ENCODE data around the gene CTNS.
"Not testable (repeated sequence)": the region's sequence is repeated elsewhere in the genome, so short reads cannot be mapped to it uniquely, and the experiment has no call there.

Gene CTNS

DNA sequence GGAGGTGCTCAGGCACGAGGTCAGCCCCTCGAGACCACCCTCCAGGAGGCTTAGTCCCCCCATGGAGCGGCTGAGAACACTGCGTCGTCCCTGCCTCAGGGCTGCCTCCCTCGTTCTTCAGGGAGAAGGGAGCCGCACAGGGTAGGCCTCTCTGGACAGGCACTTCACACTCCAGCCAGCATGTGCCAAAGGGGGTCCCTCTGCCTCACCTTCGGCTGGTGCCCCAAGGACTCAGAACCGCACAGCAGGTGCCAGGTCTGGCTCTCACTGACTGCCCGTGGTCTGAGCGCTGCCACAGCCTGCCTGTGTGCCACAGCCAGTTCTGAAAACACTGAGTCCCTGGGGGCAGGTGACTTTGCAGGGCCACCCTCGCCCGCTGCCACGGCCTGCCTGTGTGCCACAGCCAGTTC, 52.3 kb downstream of the CTNS start:
- no peak for DNase-seq

DNA sequence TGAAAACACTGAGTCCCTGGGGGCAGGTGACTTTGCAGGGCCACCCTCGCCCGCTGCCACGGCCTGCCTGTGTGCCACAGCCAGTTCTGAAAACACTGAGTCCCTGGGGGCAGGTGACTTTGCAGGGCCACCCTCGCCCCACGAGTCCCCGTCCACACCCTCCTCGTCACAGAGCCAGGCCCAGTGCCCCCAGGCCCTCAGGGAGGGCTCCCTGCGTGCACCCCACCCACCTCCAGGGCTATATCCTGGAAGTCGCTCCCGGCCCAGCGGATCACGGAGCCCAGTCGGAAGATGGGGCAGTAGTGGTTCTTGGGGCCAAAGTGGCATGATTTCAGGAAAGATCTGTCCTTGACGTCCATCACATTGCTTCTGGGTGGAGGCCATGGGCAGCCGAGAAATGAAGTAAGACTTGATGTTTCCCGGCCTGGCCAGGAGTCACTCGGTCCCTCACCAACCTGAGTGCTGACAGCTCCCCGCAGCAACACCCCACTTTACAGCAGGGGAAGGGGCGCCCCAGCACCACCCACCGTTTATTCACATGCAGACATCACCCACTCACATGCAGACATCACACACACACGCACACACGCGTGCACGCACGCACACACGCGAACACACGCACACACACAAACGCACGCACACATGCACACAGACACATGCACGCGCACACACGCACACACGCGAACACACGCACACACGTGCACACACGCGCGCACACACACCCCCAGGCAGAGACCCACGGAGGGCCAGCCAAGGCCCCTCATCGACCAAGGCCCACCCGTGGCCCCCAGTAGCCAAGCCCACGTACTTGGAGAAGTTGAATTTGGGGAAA, 52.9 kb downstream of the CTNS start:
- no peak for DNase-seq

DNA sequence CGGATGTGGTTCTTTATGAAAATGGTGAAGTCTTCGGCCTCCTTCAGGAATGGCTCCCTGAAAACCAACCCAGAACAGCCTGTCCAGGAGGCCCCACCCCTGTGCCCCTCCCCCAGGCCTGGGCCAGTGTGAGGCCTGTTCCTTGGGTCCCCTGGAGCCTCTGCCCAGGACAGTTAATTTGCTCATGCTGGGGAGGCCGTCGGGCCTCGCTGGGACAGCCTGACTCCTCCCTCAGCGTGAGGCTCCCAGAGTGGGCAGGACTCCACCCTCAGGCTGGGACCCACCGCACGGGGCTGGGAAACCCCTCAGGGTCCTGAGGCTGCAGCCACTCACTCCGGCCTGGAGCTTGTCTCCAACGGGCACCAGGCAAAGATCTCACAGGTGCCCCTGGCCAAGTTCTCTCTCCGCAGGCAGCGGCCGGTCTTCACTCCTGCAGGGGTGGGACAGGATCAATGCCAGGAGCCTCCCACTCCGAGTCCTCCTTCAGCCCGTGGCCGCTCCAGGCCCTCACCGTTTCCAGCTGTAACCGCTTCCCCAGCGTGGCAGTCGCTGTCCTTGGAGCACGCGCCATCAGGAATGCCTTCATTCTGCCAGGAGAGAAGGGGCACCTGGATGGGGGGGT, 53.6 kb downstream of the CTNS start:
- DNase-seq = no peak

DNA sequence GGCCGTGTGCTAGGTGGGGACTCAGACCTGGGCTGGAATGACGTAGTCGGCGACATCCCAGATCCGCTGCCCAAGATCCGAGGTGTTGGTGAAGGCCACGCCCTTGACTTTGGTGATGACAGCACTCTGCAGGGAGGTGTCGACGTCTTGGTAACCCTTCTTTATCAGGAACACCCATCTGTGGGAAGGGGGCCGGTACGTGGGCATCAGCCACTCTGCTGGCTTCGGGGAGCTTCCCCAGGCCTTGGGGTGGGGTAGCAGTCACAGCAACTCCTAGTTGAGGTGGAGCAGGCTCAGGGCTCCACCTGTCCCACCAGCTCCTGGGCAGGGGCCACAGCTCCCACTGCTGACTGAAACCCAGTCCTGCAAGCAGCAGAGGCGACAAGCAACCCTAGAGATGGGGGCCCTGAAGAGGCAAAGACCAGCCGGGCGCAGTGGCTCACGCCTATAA, 55.1 kb downstream of the CTNS start:
- DNase-seq = no peak

DNA sequence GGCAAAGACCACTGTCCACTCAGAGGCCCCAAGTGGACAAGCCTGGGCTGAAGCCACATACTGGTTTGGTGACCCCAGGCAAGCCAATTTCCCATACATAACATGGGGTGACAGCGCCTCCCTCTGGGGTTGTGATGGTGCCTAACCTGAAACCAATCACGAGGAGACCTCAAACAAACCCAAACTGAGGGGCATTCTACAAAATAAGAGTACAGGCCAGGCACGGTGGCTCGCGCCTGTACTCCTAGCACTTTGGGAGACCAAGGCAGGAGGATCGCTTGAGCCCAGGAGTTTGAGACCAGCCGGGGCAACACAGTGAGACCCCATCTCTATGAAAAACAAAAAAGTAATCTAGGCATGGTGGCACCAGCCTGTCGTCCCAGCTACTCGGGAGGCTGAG, 55.8 kb downstream of the CTNS start:
- DNase-seq = no peak

DNA sequence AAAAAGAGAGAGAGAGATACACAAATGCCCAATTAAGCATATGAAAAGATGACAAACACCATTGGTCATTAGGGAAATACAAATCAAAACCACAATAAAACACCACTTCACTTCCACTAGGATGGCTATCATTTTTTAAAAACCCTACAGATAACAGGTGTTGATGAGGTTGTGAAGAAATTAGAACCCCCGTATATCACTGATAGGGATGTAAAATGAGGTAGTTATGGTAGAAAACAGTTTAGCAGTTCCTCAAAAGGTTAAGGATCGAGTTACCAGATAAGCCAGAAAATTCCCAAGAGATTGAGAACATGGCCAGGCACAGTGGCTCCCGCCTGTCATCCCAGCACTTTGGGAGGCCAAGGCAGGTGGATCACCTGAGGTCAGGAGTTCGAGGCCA, 56.6 kb downstream of the CTNS start:
- no peak for DNase-seq

DNA sequence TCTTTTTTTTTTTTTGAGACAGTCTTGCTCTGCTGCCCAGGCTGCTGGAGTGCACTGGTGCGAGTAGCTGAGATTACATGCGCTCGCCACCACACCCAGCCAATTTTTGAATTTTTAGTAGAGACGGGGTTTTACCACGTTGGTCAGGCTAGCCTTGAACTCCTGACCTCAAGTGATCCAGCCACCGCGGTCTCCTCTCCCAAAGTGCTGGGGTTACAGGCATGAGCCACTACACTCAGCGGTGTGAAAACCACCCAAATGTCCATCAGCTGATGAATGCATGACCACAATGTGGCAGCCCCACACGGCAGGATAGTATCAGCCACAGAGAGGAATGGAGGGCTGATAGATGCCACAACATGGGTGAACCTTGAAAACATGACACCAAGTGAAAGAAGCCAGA, 57.3 kb downstream of the CTNS start:
- no peak for DNase-seq

DNA sequence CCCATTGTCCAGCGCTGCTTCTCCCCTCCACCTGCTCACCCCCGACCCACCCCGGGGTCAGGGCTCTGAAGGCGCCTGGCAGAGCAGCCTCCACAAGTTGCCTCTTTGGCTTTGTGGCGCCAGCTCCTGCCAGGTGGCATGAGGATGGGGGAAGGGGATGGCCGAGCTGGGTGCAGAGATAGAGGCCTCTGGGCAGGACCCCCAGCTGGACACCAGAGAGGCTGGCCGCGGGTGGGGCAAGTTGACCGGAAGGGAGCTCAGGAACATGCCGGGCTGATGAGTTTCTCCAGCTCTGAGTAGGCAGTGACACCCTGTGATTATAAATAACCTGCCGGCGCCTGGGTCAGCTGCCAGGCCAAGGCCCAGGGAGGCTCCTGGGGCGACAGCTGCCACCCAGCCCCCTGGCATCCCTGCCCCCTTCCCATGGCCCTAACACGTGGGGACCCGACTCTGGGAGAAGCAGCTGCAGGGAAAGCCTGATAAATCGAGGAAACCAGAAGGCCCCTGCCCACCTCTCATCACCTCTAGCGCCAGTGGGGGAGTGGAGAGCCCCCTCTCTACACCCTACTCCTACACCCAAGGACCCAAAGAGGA, 58.7 kb downstream of the CTNS start:
- DNase-seq = no peak

DNA sequence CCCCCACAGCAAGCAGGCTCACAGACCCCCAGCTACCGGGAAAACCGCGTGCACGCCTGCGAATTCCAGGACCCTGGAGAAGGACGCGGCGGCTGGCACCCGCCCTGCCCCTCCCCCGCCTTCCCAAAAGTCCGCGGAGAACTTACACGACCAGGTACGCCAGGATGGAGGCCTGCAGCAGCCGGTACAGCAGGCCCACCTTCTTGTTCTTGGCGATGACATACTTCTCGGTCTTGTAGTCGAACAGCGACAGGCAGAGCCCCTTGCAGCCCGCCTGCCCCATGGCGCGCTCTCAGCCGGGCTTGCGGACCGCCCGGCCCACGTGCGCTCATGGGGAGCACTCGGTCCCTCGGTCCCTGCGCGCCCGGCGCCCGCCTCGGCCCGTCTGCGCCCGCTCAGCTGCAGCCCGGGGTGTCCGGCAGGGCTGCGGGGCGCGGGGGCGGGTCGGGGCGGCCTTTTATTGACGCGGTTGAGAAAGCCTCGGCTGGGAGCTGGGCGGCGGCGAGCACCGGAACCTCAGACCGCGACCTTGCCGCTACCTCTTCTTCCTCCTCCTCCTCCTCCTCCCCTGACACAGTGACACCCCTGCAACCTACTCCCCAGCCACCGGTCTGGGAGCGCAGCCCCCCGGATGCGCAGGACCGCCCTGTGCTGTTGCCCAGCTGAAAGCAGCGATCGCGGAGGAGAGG, 59.3 kb downstream of the CTNS start, which contains the start of gene P2RX5:
TSS of gene P2RX5 (minus strand) at position 433 of the 689 bp plus-strand sequence. CDS start at position 283, 150 bp downstream.
- DNase-seq = peak in 1 of 2 experiments; percentile 17

DNA sequence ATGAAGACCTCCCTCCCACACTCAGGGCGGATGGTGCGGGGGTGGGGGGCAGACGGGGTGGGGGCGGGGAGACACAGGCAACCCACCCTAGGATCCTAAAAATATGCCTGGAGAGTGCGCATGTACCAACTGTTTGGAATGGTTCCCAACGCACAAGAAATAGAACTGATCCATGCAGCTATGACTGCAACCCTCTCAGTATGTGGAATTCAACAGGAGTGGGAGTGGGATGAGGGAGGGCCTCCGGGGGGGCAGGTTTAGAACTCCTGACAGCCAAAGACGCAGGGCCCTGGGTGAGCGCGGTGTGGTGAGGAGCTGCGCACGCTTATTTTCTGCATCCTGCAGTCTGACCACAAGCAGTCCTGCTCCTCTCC, 60.5 kb downstream of the CTNS start:
- no peak for DNase-seq

DNA sequence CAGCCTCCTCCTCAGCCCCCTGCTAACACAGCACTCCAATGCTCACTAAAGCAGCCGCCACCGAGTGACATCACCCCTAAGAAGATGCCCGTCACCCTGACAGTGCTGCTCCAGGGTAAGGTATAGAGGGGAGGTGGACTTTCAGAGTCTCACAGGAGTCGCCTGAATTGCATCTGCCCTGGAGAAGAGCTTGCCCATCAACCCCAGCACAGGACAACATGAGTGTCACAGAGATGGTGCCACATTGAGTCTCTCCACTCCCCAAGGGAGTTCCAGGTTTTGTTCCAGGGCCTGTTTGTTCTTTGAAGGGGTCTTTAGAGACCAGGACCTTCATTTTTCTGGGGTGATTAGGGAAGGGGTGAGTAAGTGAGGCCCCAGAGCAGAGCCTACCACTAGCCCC, 61.6 kb downstream of the CTNS start:
- DNase-seq = no peak

DNA sequence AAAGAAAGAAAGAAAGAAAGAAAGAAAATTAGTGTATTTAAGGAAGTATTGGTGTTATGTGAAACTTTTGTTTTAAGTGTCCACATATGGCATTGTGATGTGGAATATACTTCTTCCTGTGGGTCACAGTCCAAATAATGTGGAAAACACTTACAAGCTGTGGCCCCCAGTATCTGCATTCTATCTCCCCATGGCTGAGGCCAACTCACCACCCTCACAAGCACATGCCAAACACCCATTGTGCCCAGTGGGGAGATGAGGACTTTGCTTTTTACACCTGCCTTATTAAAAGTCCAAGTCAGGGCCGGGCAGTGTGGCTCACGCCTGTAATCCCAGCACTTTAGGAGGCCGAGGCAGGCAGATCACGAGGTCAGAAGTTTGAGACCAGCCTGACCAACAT, 63.4 kb downstream of the CTNS start:
- no peak for DNase-seq

DNA sequence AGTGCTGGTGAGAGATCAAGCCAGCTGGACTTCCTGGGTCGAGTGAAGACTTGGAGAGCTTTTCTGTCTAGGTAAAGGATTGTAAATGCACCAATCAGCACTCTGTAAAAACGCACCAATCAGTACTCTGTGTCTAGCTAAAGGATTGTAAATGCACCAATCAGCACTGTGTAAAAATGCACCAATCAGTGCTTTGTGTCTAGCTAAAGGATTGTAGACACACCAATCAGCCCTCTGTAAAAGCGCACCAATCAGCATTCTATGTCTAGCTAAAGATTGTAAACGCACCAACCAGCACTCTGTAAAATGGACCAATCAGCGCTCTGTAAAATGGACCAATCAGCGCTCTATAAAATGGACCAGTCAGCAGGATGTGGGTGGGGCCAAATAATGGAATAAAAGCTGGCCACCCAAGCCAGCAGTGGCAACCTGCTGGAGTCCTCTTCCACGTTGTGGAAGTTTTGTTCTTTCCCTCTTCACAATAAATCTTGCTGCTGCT, 65.5 kb downstream of the CTNS start:
- not testable (repeated sequence) for DNase-seq

DNA sequence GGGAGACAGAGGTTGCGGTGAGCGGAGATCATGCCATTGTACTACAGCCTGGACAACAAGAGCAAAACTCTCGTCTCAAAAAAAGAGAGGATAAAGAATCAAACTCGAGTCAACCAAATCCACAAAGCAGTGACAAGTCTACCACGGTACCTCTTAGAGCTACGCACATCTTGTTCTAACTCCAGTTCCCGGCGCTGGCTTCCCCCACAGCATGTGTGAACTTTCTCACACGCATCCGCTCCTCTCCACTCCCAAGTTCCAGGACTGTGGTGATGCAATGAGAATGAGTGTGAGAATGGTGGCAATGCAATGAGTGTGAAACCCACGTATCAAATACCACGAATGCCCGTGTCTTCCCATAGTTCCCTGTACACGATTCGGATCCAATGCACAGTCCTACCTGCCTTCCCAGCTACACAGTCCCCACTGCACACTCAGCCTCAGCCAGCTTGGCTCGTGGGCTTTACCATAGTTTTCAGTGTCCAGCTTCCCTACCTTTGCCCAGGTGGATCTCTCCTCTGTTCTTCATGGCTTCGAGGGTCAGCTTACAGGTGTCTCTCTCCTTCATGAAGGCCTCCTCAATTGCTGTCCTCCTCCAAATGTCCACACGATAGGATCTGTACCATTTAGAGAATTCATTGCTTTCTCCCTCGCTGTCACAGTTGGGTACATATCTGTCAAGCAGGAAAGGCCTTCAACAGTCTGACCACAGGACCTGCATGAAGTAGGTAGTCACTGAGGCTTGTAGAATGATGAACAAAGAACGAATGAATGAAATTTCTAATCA, 68.6 kb downstream of the CTNS start:
- DNase-seq = no peak

DNA sequence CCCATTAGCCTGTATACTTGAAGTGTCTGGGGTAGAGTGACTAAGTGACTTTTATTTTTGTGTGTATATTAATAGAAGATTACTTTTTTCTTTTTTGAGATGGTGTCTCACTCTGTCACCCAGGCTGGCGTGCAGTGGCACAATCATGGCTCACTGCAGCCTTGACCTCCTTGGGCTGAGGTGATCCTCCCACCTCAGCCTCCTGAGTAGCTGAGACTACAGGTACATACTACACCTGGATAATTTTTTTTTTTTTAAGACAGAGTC, 69.1 kb downstream of the CTNS start:
- not testable (repeated sequence) for DNase-seq

DNA sequence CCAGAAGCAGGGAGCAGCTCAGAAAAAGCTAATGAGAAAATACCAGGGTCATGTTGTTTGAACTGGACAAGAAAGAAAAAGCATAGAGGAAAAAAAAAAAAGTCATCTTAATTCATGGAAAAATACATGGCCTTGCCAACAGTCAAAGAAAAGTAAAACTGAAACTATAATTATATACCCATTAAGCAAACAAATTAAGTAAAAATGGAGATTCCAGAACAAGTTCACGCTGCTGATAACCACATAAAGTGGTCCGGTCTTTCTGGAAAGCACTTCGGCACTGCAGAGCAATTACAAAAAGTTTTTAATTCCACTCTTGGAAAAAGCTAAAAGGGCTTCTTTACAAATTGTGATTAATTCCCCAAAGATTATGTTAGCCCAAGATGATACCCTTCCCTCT, 71.8 kb downstream of the CTNS start:
- DNase-seq = no peak

DNA sequence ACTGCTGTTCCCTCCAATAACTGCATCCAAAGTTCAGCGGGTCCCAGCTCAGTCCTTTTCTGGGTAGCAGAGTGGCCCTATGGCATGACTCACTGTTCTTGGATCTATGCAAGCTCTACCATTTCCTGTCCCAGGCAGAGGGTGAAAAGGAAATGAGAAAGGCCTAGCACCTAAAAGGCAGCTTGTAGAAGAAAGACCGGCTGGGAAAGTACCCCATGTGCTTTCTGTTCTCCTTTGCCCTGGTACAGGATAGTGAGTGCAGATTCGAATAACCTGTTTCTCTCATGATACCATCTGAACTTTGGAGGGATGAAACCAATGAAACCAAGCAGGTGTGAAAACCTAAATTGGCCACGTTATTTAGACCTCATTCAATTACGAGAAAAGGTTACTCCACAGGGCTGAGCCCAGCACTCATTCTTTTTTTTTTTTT, 74.4 kb downstream of the CTNS start:
- DNase-seq = no peak
